Astrocyte (in vitro differentiated cells and primary cell): ENCODE data around the gene PKD2. TPM values are rescaled to one million over a fixed set of nuclear protein-coding genes. Genes with fewer than 3 reads are reported as not detected.

ENCODE experiments used
- DNase-seq: peaks from one replicate; pipeline ENCODE4 v3.0.0-alpha.2; 2010; ENCODE audit warnings: low read depth
- FAIRE-seq: peaks from 2 replicates; lab custom pipeline; 2011; peaks lifted over from hg19 to GRCh38; lab: Jason Lieb, UNC
- H2AFZ ChIP-seq: 2 replicates; pipeline ENCODE4 v1.6.0; 2012; ENCODE audit warnings: low read depth, low read length, inconsistent platforms
- H3K27ac ChIP-seq: 2 replicates; pipeline ENCODE4 v1.5.1; 2011; ENCODE audit warnings: low read depth, low read length, inconsistent platforms
- H3K27me3 ChIP-seq: 2 replicates; pipeline ENCODE4 v1.6.0; 2011; ENCODE audit warnings: low read length, inconsistent platforms; ENCODE audit not compliant: insufficient read depth
- H3K36me3 ChIP-seq: 2 replicates; pipeline ENCODE4 v1.5.1; 2011; ENCODE audit warnings: low read length, inconsistent platforms; ENCODE audit not compliant: insufficient read depth
- H3K4me1 ChIP-seq: 2 replicates; pipeline ENCODE4 v1.5.1; 2011; ENCODE audit warnings: low read length, inconsistent platforms; ENCODE audit not compliant: insufficient read depth
- H3K4me2 ChIP-seq: 2 replicates; pipeline ENCODE4 v1.6.0; 2012; ENCODE audit warnings: low read length, inconsistent platforms
- H3K4me3 ChIP-seq: 2 replicates; pipeline ENCODE4 v1.5.1; 2011; ENCODE audit warnings: low read depth, mild to moderate bottlenecking, low read length, inconsistent platforms; ENCODE audit not compliant: insufficient read depth
- H3K79me2 ChIP-seq: 2 replicates; pipeline ENCODE4 v1.6.0; 2012; ENCODE audit warnings: mild to moderate bottlenecking, low read length, inconsistent platforms; ENCODE audit not compliant: insufficient read depth
- H3K9ac ChIP-seq: 2 replicates; pipeline ENCODE4 v1.6.0; 2012; ENCODE audit warnings: mild to moderate bottlenecking, low read length, inconsistent platforms
- H3K9me3 ChIP-seq: 2 replicates; pipeline ENCODE4 v1.5.1; 2012; ENCODE audit warnings: low read depth, mild to moderate bottlenecking, low read length, inconsistent platforms; ENCODE audit not compliant: insufficient read depth
- H4K20me1 ChIP-seq: 2 replicates; pipeline ENCODE4 v1.6.0; 2012; ENCODE audit warnings: low read length, inconsistent platforms; ENCODE audit not compliant: insufficient read depth
- H3K27ac Mint-ChIP-seq: one replicate; pipeline ENCODE4 v1.8.0; 2021; ENCODE audit warnings: mild to moderate bottlenecking, mixed read lengths; ENCODE audit not compliant: unreplicated experiment
- H3K27me3 Mint-ChIP-seq: one replicate; pipeline ENCODE4 v1.8.0; 2021; ENCODE audit warnings: low read depth, mixed read lengths; ENCODE audit not compliant: unreplicated experiment
- H3K36me3 Mint-ChIP-seq: one replicate; pipeline ENCODE4 v1.8.0; 2021; ENCODE audit warnings: low read depth, mixed read lengths; ENCODE audit not compliant: unreplicated experiment
- H3K4me1 Mint-ChIP-seq: one replicate; pipeline ENCODE4 v1.8.0; 2021; ENCODE audit warnings: low read depth, mixed read lengths; ENCODE audit not compliant: unreplicated experiment
- H3K4me3 Mint-ChIP-seq: one replicate; pipeline ENCODE4 v1.8.0; 2021; ENCODE audit warnings: mild to moderate bottlenecking, moderate library complexity, mixed read lengths; ENCODE audit not compliant: unreplicated experiment
- H3K9me3 Mint-ChIP-seq: one replicate; pipeline ENCODE4 v1.8.0; 2021; ENCODE audit warnings: mild to moderate bottlenecking, mixed read lengths; ENCODE audit not compliant: unreplicated experiment
- EZH2 ChIP-seq: IDR thresholded peaks from 2 replicates; pipeline ENCODE4 v1.6.1; 2012; ENCODE audit warnings: mild to moderate bottlenecking, low read length, inconsistent platforms; ENCODE audit not compliant: insufficient read depth
- total RNA-seq: library from RNA; stranded (reverse); gene quantifications from 2 replicates; pipeline ENCODE4 v1.2.1, GENCODE V29; 2021
- TF ChIP-seq, protein P1 (sequence below): IDR thresholded peaks from 2 replicates; pipeline ENCODE4 v1.5.1; 2011; ENCODE audit warnings: low read depth, mild to moderate bottlenecking, inconsistent platforms, low read length, moderate library complexity; ENCODE audit not compliant: insufficient read depth

Gene PKD2
- total RNA-seq, 1 donor from 2014 or later, result 19.7 TPM

DNA sequence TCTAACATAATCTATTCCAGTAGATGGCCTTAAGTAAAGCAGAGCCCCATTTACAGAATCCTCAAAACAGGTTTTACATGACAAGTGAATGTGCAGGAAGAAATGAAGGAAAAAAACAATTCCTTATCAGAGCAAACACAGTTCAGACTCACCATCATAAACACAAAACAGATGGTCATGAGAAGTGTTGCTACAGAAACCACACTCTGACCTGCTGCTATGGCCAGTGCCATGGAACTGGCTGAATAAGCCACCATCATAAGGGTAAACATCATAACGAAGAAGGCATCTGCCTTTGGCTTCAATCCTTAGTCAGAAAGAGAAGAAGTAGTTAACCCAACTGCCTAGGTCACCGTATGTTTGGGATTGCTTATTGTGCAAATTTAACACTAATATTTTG is 89.9 kb downstream of the PKD2 start:
- no peaks in the 10 kb centered on the region for H3K4me1 Mint-ChIP-seq
- Histone ChIP-seq H3K36me3 (no peaks in the 10 kb centered on the region), H3K79me2 (no peaks in the 10 kb centered on the region), H2AFZ (no peak overlapping the region), H3K27me3 (no peaks in the 10 kb centered on the region), H3K9ac (no peak overlapping the region), H3K9me3 (no peaks in the 10 kb centered on the region), H3K4me1 (no peaks in the 10 kb centered on the region), H3K27ac (no peak overlapping the region), H4K20me1 (no peaks in the 10 kb centered on the region), H3K4me3 (no peak overlapping the region), H3K4me2 (no peak overlapping the region)
- peaks cover 1% of the 10 kb centered on the region for H3K9me3 Mint-ChIP-seq
- DNase-seq (no peak), FAIRE-seq (no peak)
- no peak overlapping the region for H3K27ac Mint-ChIP-seq
- H3K27me3 Mint-ChIP-seq, result peaks cover 2% of the 10 kb centered on the region
- TF ChIP-seq, protein P1, sequence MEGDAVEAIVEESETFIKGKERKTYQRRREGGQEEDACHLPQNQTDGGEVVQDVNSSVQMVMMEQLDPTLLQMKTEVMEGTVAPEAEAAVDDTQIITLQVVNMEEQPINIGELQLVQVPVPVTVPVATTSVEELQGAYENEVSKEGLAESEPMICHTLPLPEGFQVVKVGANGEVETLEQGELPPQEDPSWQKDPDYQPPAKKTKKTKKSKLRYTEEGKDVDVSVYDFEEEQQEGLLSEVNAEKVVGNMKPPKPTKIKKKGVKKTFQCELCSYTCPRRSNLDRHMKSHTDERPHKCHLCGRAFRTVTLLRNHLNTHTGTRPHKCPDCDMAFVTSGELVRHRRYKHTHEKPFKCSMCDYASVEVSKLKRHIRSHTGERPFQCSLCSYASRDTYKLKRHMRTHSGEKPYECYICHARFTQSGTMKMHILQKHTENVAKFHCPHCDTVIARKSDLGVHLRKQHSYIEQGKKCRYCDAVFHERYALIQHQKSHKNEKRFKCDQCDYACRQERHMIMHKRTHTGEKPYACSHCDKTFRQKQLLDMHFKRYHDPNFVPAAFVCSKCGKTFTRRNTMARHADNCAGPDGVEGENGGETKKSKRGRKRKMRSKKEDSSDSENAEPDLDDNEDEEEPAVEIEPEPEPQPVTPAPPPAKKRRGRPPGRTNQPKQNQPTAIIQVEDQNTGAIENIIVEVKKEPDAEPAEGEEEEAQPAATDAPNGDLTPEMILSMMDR, result no peak
- TF ChIP-seq EZH2, result no peak
- no peaks in the 10 kb centered on the region for H3K36me3 Mint-ChIP-seq
- H3K4me3 Mint-ChIP-seq, result no peak overlapping the region

DNA sequence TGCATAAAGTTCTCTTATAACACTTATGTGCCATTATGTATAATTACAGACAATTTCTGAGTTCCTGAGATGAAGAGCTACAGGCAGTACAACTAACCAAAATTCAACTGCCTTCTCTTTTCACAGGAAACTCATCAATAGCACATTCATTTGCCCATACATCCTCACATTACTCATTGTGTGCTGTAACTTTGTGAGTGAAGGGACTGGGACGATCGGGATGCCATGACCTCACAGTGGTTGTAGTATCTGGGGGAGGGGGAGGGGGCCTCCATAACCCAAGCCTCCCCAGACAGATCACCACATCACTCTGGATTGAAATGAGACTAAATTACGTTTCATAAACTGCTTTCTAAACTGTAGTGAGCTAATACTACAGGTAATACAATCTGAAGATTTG is 90.3 kb downstream of the PKD2 start:
- Histone ChIP-seq H3K36me3 (no peaks in the 10 kb centered on the region), H3K4me1 (no peaks in the 10 kb centered on the region), H3K9ac (no peak overlapping the region), H3K79me2 (no peaks in the 10 kb centered on the region), H3K27ac (no peak overlapping the region), H3K4me2 (peak overlapping the region; percentile 3), H3K4me3 (no peak overlapping the region), H2AFZ (no peak overlapping the region), H4K20me1 (no peaks in the 10 kb centered on the region), H3K27me3 (no peaks in the 10 kb centered on the region), H3K9me3 (no peaks in the 10 kb centered on the region)
- H3K27me3 Mint-ChIP-seq, result peaks cover 2% of the 10 kb centered on the region
- FAIRE-seq (no peak), DNase-seq (no peak)
- H3K4me1 Mint-ChIP-seq, result no peaks in the 10 kb centered on the region
- no peak for TF ChIP-seq EZH2
- TF ChIP-seq, protein P1, result no peak
- H3K9me3 Mint-ChIP-seq, result peaks cover 1% of the 10 kb centered on the region
- no peak overlapping the region for H3K27ac Mint-ChIP-seq
- no peaks in the 10 kb centered on the region for H3K36me3 Mint-ChIP-seq
- H3K4me3 Mint-ChIP-seq, result no peak overlapping the region

- Mint-ChIP-seq H3K36me3 (no peaks in the 10 kb centered on the region), H3K27me3 (peaks cover 2% of the 10 kb centered on the region), H3K9me3 (peaks cover 1% of the 10 kb centered on the region), H3K4me1 (no peaks in the 10 kb centered on the region), H3K27ac (no peak overlapping the region), H3K4me3 (no peak overlapping the region)
- TF ChIP-seq, protein P1, result no peak
- no peak for TF ChIP-seq EZH2
- Histone ChIP-seq H3K36me3 (no peaks in the 10 kb centered on the region), H4K20me1 (no peaks in the 10 kb centered on the region), H3K79me2 (no peaks in the 10 kb centered on the region), H3K4me2 (no peak overlapping the region), H3K4me3 (no peak overlapping the region), H3K27ac (no peak overlapping the region), H3K27me3 (no peaks in the 10 kb centered on the region), H2AFZ (no peak overlapping the region), H3K9me3 (no peaks in the 10 kb centered on the region), H3K9ac (no peak overlapping the region), H3K4me1 (no peaks in the 10 kb centered on the region)
- FAIRE-seq (no peak), DNase-seq (no peak)
Measured at GRCh38 chr4:88098993-88099752, 91.7 kb downstream of the PKD2 start.
